ENCODE measurements around the gene ADCY3.

Gene ADCY3

GRCh38 chr2:24939353-24939752, 19.3 kb upstream of the ADCY3 start:
- TF ChIP-seq TAF1 (IDR thresholded peaks at IDR 0.05; ENCODE audit: low read depth) = no peak
- no peak for TF ChIP-seq EP300 (IDR thresholded peaks at IDR 0.05; ENCODE audit: borderline replicate concordance)
- no peak for TF ChIP-seq YY1 (IDR thresholded peaks at IDR 0.05; ENCODE audit: low read depth)
- TF ChIP-seq ZBTB7A (IDR thresholded peaks at IDR 0.05; ENCODE audit: low read depth) = no peak
- TF ChIP-seq, protein P1, sequence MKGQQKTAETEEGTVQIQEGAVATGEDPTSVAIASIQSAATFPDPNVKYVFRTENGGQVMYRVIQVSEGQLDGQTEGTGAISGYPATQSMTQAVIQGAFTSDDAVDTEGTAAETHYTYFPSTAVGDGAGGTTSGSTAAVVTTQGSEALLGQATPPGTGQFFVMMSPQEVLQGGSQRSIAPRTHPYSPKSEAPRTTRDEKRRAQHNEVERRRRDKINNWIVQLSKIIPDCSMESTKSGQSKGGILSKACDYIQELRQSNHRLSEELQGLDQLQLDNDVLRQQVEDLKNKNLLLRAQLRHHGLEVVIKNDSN (IDR thresholded peaks at IDR 0.05) = no peak
- TF ChIP-seq NFIC (IDR thresholded peaks at IDR 0.05) = no peak
- TF ChIP-seq RAD21 (IDR thresholded peaks at IDR 0.05; ENCODE audit: low read depth) = no peak
- no peak for TF ChIP-seq FOXM1 (IDR thresholded peaks at IDR 0.05; ENCODE audit: borderline replicate concordance, low read depth)
- TF ChIP-seq TCF12 (IDR thresholded peaks at IDR 0.05; ENCODE audit: low read depth) = no peak
- no peak for TF ChIP-seq REST (IDR thresholded peaks at IDR 0.05; ENCODE audit: low read depth)
- TF ChIP-seq TEAD4 (IDR thresholded peaks at IDR 0.05) = no peak
- TF ChIP-seq, protein P2, sequence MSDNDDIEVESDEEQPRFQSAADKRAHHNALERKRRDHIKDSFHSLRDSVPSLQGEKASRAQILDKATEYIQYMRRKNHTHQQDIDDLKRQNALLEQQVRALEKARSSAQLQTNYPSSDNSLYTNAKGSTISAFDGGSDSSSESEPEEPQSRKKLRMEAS (IDR thresholded peaks at IDR 0.05) = no peak
- no peak for TF ChIP-seq EGR1 (IDR thresholded peaks at IDR 0.05)
- TF ChIP-seq CREB1 (IDR thresholded peaks at IDR 0.05; ENCODE audit: low read depth) = no peak
- no peak for TF ChIP-seq CEBPB (IDR thresholded peaks at IDR 0.05)

DNA sequence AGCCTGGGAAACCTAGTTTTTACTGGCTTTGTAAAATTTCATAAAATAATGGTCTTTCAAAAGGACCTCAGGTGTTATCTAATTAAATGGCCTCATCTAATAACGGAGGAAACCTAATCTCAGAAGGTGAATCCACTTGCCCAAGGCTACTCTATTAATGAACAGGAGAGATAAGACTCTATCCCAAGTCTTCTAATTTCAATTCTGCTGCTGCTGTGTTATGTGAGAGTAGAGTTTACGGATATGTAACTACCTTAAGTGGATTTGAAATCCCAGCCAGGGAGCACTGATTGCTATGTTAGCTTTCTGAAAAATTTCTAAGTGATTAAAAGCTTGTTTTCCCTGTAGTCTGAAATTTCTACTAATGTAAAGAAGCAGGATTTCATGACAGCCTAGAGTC, 17.2 kb upstream of the ADCY3 start:
- TF ChIP-seq EP300 (IDR thresholded peaks at IDR 0.05; ENCODE audit: borderline replicate concordance) (no peak), TCF12 (IDR thresholded peaks at IDR 0.05; ENCODE audit: low read depth) (no peak), CEBPB (IDR thresholded peaks at IDR 0.05) (no peak), TEAD4 (IDR thresholded peaks at IDR 0.05) (no peak), TAF1 (IDR thresholded peaks at IDR 0.05; ENCODE audit: low read depth) (no peak), CREB1 (IDR thresholded peaks at IDR 0.05; ENCODE audit: low read depth) (no peak), EGR1 (IDR thresholded peaks at IDR 0.05) (no peak), REST (IDR thresholded peaks at IDR 0.05; ENCODE audit: low read depth) (no peak), YY1 (IDR thresholded peaks at IDR 0.05; ENCODE audit: low read depth) (no peak)
- TF ChIP-seq, protein P1 (IDR thresholded peaks at IDR 0.05) = no peak
- TF ChIP-seq, protein P2 (IDR thresholded peaks at IDR 0.05) = no peak

DNA sequence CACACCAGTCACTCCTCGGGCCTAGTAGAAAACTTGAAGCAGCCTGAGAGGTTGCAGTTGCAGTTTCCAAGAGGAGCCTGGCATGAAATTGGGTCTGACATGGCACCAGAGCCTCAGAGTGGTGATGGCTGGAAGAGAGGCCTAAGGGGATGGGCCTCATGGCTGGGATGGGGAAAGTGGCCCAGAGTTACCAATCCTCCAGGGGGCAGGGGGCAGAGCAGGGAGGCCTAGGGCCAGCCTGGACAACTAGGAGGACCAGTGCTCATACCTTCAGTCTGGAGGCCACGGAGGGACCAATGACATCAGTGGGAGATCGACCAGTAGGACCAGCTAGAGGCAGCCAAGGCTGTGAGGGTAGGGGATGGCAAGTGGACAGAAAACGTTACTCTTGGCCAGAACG, 15.1 kb upstream of the ADCY3 start:
- TF ChIP-seq CREB1 (IDR thresholded peaks at IDR 0.05; ENCODE audit: low read depth) = no peak
- TF ChIP-seq ZBTB7A (IDR thresholded peaks at IDR 0.05; ENCODE audit: low read depth) = no peak
- TF ChIP-seq RAD21 (IDR thresholded peaks at IDR 0.05; ENCODE audit: low read depth) = no peak
- no peak for TF ChIP-seq EGR1 (IDR thresholded peaks at IDR 0.05)
- no peak for TF ChIP-seq REST (IDR thresholded peaks at IDR 0.05; ENCODE audit: low read depth)
- no peak for TF ChIP-seq NFIC (IDR thresholded peaks at IDR 0.05)
- no peak for TF ChIP-seq TCF12 (IDR thresholded peaks at IDR 0.05; ENCODE audit: low read depth)
- no peak for TF ChIP-seq EP300 (IDR thresholded peaks at IDR 0.05; ENCODE audit: borderline replicate concordance)
- TF ChIP-seq, protein P1 (IDR thresholded peaks at IDR 0.05) = no peak
- TF ChIP-seq CEBPB (IDR thresholded peaks at IDR 0.05) = no peak
- TF ChIP-seq, protein P2 (IDR thresholded peaks at IDR 0.05) = no peak
- TF ChIP-seq FOXM1 (IDR thresholded peaks at IDR 0.05; ENCODE audit: borderline replicate concordance, low read depth) = no peak
- no peak for TF ChIP-seq TEAD4 (IDR thresholded peaks at IDR 0.05)
- no peak for TF ChIP-seq YY1 (IDR thresholded peaks at IDR 0.05; ENCODE audit: low read depth)
- TF ChIP-seq TAF1 (IDR thresholded peaks at IDR 0.05; ENCODE audit: low read depth) = no peak

- no peak for TF ChIP-seq YY1 (IDR thresholded peaks at IDR 0.05; ENCODE audit: low read depth)
Observed at GRCh38 chr2:24932715-24933114, 12.7 kb upstream of the ADCY3 start.
